MM.1S (cell line): ENCODE data around the gene MBD3L2.

Source experiments
- EZH2 ChIP-seq: fragments of 300-600 bp; sonication (generic); optimal IDR thresholded peaks from 2 replicates; pipeline ENCODE3; 2017; ENCODE audit warnings: low read depth, mild to moderate bottlenecking, antibody characterized with exemption, low read length, mixed read lengths
- EZH2phosphoT487 ChIP-seq: fragments of 300-600 bp; sonication (generic); IDR thresholded peaks from 2 replicates; pipeline ENCODE4 v1.6.1; 2018; ENCODE audit warnings: antibody characterized with exemption, low read length
- TF ChIP-seq, protein P1 (sequence below): fragments of 300-600 bp; sonication (generic); IDR thresholded peaks from 2 replicates; pipeline ENCODE4 v1.5.1; 2016; ENCODE audit warnings: antibody characterized with exemption, low read length, mixed read lengths

DNA sequence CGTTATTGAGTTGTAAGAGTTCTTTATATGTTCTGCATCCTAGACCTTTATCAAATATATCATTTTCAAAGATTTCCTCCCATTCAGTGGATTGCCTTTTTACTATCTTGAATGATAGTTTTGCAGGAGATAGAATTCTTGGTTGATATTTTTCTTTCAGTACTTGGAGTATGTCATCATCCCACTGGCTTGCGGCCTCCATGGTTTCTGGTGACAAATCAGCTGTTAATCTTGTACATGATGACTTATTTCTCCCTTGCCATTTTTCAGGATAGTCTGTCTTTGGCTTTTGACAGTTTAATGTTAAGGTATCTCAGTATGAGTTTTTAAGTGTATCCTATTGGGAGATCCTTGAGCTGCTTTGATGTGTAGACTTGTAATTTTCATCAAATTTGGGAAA, 28.9 kb downstream of the MBD3L2 start:
- TF ChIP-seq, protein P1, sequence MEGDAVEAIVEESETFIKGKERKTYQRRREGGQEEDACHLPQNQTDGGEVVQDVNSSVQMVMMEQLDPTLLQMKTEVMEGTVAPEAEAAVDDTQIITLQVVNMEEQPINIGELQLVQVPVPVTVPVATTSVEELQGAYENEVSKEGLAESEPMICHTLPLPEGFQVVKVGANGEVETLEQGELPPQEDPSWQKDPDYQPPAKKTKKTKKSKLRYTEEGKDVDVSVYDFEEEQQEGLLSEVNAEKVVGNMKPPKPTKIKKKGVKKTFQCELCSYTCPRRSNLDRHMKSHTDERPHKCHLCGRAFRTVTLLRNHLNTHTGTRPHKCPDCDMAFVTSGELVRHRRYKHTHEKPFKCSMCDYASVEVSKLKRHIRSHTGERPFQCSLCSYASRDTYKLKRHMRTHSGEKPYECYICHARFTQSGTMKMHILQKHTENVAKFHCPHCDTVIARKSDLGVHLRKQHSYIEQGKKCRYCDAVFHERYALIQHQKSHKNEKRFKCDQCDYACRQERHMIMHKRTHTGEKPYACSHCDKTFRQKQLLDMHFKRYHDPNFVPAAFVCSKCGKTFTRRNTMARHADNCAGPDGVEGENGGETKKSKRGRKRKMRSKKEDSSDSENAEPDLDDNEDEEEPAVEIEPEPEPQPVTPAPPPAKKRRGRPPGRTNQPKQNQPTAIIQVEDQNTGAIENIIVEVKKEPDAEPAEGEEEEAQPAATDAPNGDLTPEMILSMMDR = no peak
- TF ChIP-seq EZH2 (no peak), EZH2phosphoT487 (no peak)
